Measurements from ENCODE around the gene COPE.
"Not testable (repeated sequence)": the region's sequence is repeated elsewhere in the genome, so short reads cannot be mapped to it uniquely, and the experiment has no call there.

COPE gene

DNA sequence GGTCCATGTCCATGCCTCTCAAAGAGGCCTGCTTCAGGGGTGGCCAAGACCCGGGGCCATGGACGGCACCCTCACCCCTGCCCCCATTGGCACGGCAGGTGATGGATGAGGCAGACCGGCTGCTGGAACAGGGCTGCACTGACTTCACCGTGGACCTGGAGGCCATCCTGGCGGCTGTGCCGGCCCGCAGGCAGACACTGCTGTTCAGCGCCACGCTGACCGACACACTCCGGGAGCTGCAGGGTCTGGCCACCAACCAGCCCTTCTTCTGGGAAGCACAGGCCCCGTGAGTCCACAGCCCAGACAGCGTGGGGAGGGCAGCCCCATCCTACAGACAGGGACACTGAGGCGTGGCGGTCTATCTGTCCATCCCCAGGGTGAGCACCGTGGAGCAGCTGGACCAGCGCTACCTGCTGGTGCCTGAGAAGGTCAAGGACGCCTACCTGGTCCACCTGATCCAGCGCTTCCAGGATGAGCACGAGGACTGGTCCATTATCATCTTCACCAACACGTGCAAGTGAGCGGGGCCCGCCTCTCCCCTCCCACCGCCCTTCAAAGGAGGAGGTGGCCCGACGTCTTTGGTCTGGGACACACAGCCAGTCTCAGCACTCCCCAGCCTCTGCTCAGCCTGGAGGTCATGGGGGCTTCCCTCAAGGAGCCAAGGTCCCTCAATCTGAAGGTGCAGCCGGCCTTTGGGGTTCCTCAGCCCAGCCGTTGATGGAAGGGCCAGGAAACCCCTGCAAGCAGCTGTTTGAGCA lies 3.2 kb upstream of the COPE start:
- in situ Hi-C loops (cut with HindIII; ENCODE audit: low sequenced_read_pairs) = no loop called here
- TF ChIP-seq, protein P1, sequence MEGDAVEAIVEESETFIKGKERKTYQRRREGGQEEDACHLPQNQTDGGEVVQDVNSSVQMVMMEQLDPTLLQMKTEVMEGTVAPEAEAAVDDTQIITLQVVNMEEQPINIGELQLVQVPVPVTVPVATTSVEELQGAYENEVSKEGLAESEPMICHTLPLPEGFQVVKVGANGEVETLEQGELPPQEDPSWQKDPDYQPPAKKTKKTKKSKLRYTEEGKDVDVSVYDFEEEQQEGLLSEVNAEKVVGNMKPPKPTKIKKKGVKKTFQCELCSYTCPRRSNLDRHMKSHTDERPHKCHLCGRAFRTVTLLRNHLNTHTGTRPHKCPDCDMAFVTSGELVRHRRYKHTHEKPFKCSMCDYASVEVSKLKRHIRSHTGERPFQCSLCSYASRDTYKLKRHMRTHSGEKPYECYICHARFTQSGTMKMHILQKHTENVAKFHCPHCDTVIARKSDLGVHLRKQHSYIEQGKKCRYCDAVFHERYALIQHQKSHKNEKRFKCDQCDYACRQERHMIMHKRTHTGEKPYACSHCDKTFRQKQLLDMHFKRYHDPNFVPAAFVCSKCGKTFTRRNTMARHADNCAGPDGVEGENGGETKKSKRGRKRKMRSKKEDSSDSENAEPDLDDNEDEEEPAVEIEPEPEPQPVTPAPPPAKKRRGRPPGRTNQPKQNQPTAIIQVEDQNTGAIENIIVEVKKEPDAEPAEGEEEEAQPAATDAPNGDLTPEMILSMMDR (IDR thresholded peaks at IDR 0.05; ENCODE audit: low read depth, low read length, missing control alignments) = no peak
- DNase-seq (ENCODE audit: low read depth) = no peak
- no peak overlapping the region for H3K4me3 ChIP-seq (ENCODE audit: low read depth, low read length)

DNA sequence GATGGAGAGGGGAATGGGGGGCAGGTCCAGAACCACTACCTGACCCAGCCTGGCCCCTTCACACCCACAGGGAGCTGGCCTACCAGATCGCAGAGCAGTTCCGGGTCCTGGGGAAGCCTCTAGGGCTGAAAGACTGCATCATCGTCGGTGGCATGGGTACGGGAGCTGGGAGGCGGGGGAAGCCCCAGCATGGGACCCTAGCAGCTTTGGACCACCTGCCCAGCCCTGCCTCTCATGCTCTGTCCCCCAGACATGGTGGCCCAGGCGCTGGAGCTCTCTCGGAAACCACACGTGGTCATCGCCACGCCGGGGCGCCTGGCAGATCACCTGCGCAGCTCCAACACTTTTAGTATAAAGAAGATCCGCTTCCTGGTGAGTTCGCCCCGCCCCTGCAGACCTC lies 2.4 kb upstream of the COPE start:
- H3K4me3 ChIP-seq (ENCODE audit: low read depth, low read length) = no peak overlapping the region
- in situ Hi-C loops (cut with HindIII; ENCODE audit: low sequenced_read_pairs) = no loop called here
- no peak for DNase-seq (ENCODE audit: low read depth)
- TF ChIP-seq, protein P1 (IDR thresholded peaks at IDR 0.05; ENCODE audit: low read depth, low read length, missing control alignments) = no peak

DNA sequence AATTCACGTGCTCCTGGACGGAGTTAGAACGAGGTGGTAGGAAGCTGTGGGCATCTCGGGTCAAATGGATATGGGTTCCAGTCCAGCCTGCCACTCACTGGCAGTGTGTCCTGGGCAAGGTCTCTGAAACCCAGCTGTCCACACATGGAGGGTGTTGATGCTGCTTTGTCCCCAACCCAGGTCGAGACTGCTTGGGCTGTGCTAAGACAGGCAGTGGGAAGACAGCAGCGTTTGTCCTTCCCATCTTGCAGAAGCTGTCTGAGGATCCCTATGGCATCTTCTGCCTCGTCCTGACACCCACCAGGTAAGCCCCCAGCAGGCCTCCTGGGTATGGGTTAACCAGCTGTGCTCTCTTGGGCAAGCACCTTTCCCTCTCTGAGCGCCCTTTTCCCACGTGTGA lies 1.2 kb upstream of the COPE start:
- in situ Hi-C loops (cut with HindIII; ENCODE audit: low sequenced_read_pairs) = no loop called here
- DNase-seq (ENCODE audit: low read depth) = no peak
- H3K4me3 ChIP-seq (ENCODE audit: low read depth, low read length) = peak overlapping the region; percentile 76
- TF ChIP-seq, protein P1 (IDR thresholded peaks at IDR 0.05; ENCODE audit: low read depth, low read length, missing control alignments) = no peak

DNA sequence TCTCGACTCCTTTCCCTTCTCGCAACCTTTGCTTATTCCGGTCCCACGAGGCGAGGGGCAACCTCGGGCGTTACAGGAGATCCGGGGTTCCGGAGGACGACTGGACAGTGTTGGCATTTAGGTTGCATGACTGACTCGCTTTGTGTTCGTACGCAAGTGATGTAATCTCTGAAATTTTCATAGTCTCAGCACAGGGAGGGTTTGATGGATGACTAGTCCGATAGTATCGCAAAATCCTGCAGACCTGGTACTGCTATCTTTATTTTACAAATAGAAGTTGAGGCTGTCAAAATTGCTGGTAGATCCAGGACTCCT lies 670 bp upstream of the COPE start:
- peak overlapping the region; percentile 76 for H3K4me3 ChIP-seq (ENCODE audit: low read depth, low read length)
- in situ Hi-C loops (cut with HindIII; ENCODE audit: low sequenced_read_pairs) = no loop called here
- TF ChIP-seq, protein P1 (IDR thresholded peaks at IDR 0.05; ENCODE audit: low read depth, low read length, missing control alignments) = no peak
- DNase-seq (ENCODE audit: low read depth) = no peak

DNA sequence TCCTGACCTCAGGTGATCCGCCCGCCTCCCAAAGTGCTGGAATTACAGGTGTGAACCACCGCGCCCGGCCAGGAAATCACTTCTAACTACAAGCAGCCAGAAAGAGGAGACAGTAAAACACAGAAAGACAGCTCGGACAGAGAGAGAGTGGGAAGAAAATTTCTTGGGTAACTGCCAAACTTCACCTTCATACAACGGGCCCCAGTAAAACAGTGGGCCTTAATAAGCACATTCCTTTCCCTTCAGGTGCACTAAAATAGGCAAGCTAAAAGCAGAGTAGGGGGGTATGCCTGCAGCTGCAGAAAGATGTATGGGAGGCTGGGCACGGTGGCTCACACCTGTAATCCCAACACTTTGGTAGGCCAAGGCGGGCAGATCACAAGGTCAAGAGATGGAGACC lies 1.6 kb downstream of the COPE start:
- DNase-seq (ENCODE audit: low read depth); in situ Hi-C loops (cut with HindIII; ENCODE audit: low sequenced_read_pairs): not testable (repeated sequence)
- peak overlapping the region; percentile 76 for H3K4me3 ChIP-seq (ENCODE audit: low read depth, low read length)

DNA sequence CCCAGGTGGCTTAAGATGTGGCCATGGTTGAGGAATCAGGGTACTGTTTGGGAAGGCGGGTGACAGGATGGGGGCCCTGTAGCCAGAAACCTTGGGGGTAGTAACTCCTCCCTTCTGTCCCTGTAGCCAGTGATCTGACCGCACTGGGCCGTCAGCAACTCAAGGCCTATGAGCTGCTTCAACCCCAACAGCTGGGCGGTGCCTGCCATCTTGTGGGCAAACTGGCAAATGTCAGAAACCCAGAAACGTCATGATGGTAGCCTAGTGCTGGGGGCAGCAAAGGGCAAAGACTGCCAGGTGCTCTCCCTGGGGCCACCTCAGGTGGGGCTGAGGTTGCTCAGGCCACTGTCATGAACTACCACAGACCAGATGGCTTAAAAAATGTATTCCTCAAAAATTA lies 3.5 kb downstream of the COPE start:
- no peak for DNase-seq (ENCODE audit: low read depth)
- TF ChIP-seq, protein P1 (IDR thresholded peaks at IDR 0.05; ENCODE audit: low read depth, low read length, missing control alignments) = no peak
- H3K4me3 ChIP-seq (ENCODE audit: low read depth, low read length) = no peak overlapping the region
- in situ Hi-C loops (cut with HindIII; ENCODE audit: low sequenced_read_pairs) = no loop called here

DNA sequence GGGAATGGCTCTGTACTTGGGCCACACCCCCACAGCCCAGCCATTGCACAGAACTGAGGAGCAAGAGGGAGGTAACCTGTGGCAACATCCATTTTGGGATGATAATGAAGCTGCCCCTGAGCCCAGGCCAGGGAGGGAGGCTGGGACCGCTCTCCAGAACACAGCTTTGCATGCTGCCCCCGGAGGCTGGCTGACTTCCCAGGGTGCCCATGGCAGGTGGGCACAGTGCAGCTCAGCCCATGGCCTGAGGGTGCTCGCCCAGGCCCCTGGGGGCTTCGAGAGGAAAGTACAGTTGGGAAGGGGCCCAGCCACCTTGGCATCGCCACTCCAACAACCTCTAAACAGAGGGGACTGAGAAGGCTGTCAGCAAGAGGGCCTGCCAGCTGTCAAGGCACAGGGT lies 5.7 kb downstream of the COPE start:
- in situ Hi-C loops (cut with HindIII; ENCODE audit: low sequenced_read_pairs) = no loop called here
- TF ChIP-seq, protein P1 (IDR thresholded peaks at IDR 0.05; ENCODE audit: low read depth, low read length, missing control alignments) = no peak
- H3K4me3 ChIP-seq (ENCODE audit: low read depth, low read length) = no peak overlapping the region
- DNase-seq (ENCODE audit: low read depth) = no peak

Measured in astrocyte of the cerebellum (primary cell).